ENCODE results near the gene OR13F1. TPM values are rescaled to one million over a fixed set of nuclear protein-coding genes. Genes with fewer than 3 reads are reported as not detected.

The OR13F1 gene
- polyA plus RNA-seq, 1 of the 3 experiments (the other 2 are of a cell fraction): not detected

- no peak within 1 kb of the TSS for H3K27ac ChIP-seq (ENCODE audit: low read depth in 2 of 2, low read length in 1 of 2)
- H3K9me3 ChIP-seq: no peaks in the 10 kb centered on the region
- no peak for TF ChIP-seq USF1 (IDR thresholded peaks at IDR 0.05; ENCODE audit: borderline replicate concordance, low read depth)
- no peak for TF ChIP-seq USF2 (IDR thresholded peaks at IDR 0.05; ENCODE audit: borderline replicate concordance, low read depth, low read length)
- no peak for TF ChIP-seq ELF1 (IDR thresholded peaks at IDR 0.05)
- no peak for TF ChIP-seq EP300 (IDR thresholded peaks at IDR 0.05; ENCODE audit: borderline replicate concordance in 1 of 2, low read depth in 1 of 2, low read length in 1 of 2)
- TF ChIP-seq MXI1 (IDR thresholded peaks at IDR 0.05; ENCODE audit: low read depth, low read length): no peak
- TF ChIP-seq NRF1 (IDR thresholded peaks at IDR 0.05; ENCODE audit: low read depth, low read length): no peak
- TF ChIP-seq NFIC (IDR thresholded peaks at IDR 0.05; ENCODE audit: borderline replicate concordance): no peak
- TF ChIP-seq SMC3 (IDR thresholded peaks at IDR 0.05; ENCODE audit: low read depth, low read length): no peak
- no peak for TF ChIP-seq POLR2AphosphoS5 (IDR thresholded peaks at IDR 0.05; ENCODE audit: low read depth, low read length)
- no peaks in the 10 kb centered on the region for H3K4me1 ChIP-seq (ENCODE audit: control insufficient read depth in 1 of 2, insufficient read depth in 2 of 2, low read depth in 1 of 2, low read length in 1 of 2)
- DNase-seq: no peak
- ChIA-PET CTCF (no interaction called here), POLR2A (no interaction called here)
- H3K4me2 ChIP-seq: no peak within 1 kb of the TSS
- H4K20me1 ChIP-seq (ENCODE audit: insufficient read depth): no peaks in the 10 kb centered on the region
- no peaks in the 10 kb centered on the region for H3K27me3 ChIP-seq (ENCODE audit: insufficient read depth)
- no peaks in the 10 kb centered on the region for H3K36me3 ChIP-seq (replicated peaks in 1 of 2; ENCODE audit: control insufficient read depth in 1 of 2, insufficient read depth in 2 of 2, low read length in 1 of 2)
- no peak within 1 kb of the TSS for H3K4me3 ChIP-seq (ENCODE audit: low read depth in 2 of 2, low read length in 1 of 2)
- no peaks in the 10 kb centered on the region for H3K79me2 ChIP-seq (ENCODE audit: insufficient read depth)
- H2AFZ ChIP-seq (ENCODE audit: low read depth): no peak within 1 kb of the TSS
- no peaks in the 10 kb centered on the region for H3K9me2 ChIP-seq
- H3K9ac ChIP-seq: no peak within 1 kb of the TSS
- no peaks in the 10 kb centered on the region for H3F3A ChIP-seq (replicated peaks; ENCODE audit: insufficient read depth)
Observed at GRCh38 chr9:104527109-104527508, 23.0 kb downstream of the OR13F1 start, which contains the start of gene OR13C4. OR13C4 (minus strand) TSS chr9:104527209; CDS start chr9:104527209, 0 bp downstream.

GRCh38 chr9:104536756-104537155 is 32.7 kb downstream of the OR13F1 start, which contains the start of gene OR13C3:
OR13C3 (minus strand) TSS chr9:104536856; CDS start chr9:104536723, 133 bp downstream.
- CTCF ChIA-PET: no interaction called here
- Histone ChIP-seq H3K9me2 (no peaks in the 10 kb centered on the region), H3K9me3 (no peaks in the 10 kb centered on the region), H3K36me3 (replicated peaks in 1 of 2; ENCODE audit: control insufficient read depth in 1 of 2, insufficient read depth in 2 of 2, low read length in 1 of 2) (no peaks in the 10 kb centered on the region), H3K27ac (ENCODE audit: low read depth in 2 of 2, low read length in 1 of 2) (no peak within 1 kb of the TSS), H3K4me2 (no peak within 1 kb of the TSS), H4K20me1 (ENCODE audit: insufficient read depth) (no peaks in the 10 kb centered on the region), H3K4me1 (ENCODE audit: control insufficient read depth in 1 of 2, insufficient read depth in 2 of 2, low read depth in 1 of 2, low read length in 1 of 2) (no peaks in the 10 kb centered on the region), H2AFZ (ENCODE audit: low read depth) (no peak within 1 kb of the TSS), H3K27me3 (ENCODE audit: insufficient read depth) (no peaks in the 10 kb centered on the region), H3F3A (replicated peaks; ENCODE audit: insufficient read depth) (no peaks in the 10 kb centered on the region), H3K79me2 (ENCODE audit: insufficient read depth) (no peaks in the 10 kb centered on the region), H3K9ac (no peak within 1 kb of the TSS), H3K4me3 (ENCODE audit: low read depth in 2 of 2, low read length in 1 of 2) (no peak within 1 kb of the TSS)
- DNase-seq: no peak
- TF ChIP-seq FOSL2 (IDR thresholded peaks at IDR 0.05; ENCODE audit: borderline replicate concordance, low read depth) (no peak), POLR2AphosphoS5 (IDR thresholded peaks at IDR 0.05; ENCODE audit: low read depth, low read length) (no peak), JUND (IDR thresholded peaks at IDR 0.05) (no peak), SMC3 (IDR thresholded peaks at IDR 0.05; ENCODE audit: low read depth, low read length) (no peak)
- POLR2A ChIA-PET: no interaction called here
- WGBS (ENCODE audit: low lambda C conversion rate): 58% methylated on average over 5 of the region's 5 CpGs

- CTCF ChIA-PET: interaction anchor here (0.6 kb wide), 1 partner anchor 1891 kb away, joined by 3 read pairs; no protein-coding TSS in a partner anchor
- POLR2A ChIA-PET: no interaction called here
- TF ChIP-seq PBX3 (IDR thresholded peaks at IDR 0.05) (no peak), USF1 (IDR thresholded peaks at IDR 0.05; ENCODE audit: borderline replicate concordance, low read depth) (no peak)
Observed at GRCh38 chr9:104539275-104539674, 35.2 kb downstream of the OR13F1 start.

More at GRCh38 chr9:104539275-104539674, 35.2 kb downstream of the OR13F1 start:
- H3K9me2 ChIP-seq: no peaks in the 10 kb centered on the region
- H3K4me2 ChIP-seq: no peak overlapping the region
- no peak overlapping the region for H3K4me3 ChIP-seq (ENCODE audit: low read depth in 2 of 2, low read length in 1 of 2)
- no peaks in the 10 kb centered on the region for H3K27me3 ChIP-seq (ENCODE audit: insufficient read depth)
- H3K9me3 ChIP-seq: no peaks in the 10 kb centered on the region
- no peaks in the 10 kb centered on the region for H3K36me3 ChIP-seq (replicated peaks in 1 of 2; ENCODE audit: control insufficient read depth in 1 of 2, insufficient read depth in 2 of 2, low read length in 1 of 2)
- no peaks in the 10 kb centered on the region for H3K4me1 ChIP-seq (ENCODE audit: control insufficient read depth in 1 of 2, insufficient read depth in 2 of 2, low read depth in 1 of 2, low read length in 1 of 2)
- WGBS (ENCODE audit: low lambda C conversion rate): 0% methylated on average over 1 of the region's 1 CpG
- H3K9ac ChIP-seq: no peak overlapping the region
- H3K27ac ChIP-seq (ENCODE audit: low read depth in 2 of 2, low read length in 1 of 2): no peak overlapping the region
- H4K20me1 ChIP-seq (ENCODE audit: insufficient read depth): no peaks in the 10 kb centered on the region
- no peak overlapping the region for H2AFZ ChIP-seq (ENCODE audit: low read depth)
- DNase-seq: no peak
- H3F3A ChIP-seq (replicated peaks; ENCODE audit: insufficient read depth): no peaks in the 10 kb centered on the region
- H3K79me2 ChIP-seq (ENCODE audit: insufficient read depth): no peaks in the 10 kb centered on the region

Data from SK-N-SH (cell line).